HG03442 (cell line): ENCODE data around the gene TRIP13.
A peak's percentile ranks its signal among the peaks of the same experiment; 100 is the strongest.
"Not testable (repeated sequence)": the region's sequence is repeated elsewhere in the genome, so short reads cannot be mapped to it uniquely, and the experiment has no call there.

Experiments
- ATAC-seq: cut with Tn5 transposase; IDR thresholded peaks from one replicate; pipeline ENCODE4 v1.9.1; 2021; ENCODE audit warnings: mild to moderate bottlenecking, moderate library complexity; ENCODE audit not compliant: unreplicated experiment

Gene TRIP13

GRCh38 chr5:892394-893136, at the start of gene TRIP13, which contains the start of gene BRD9:
Gene TRIP13 (plus strand): TSS chr5:892884. CDS start chr5:892999, 115 bp downstream.
Gene BRD9 (minus strand): TSS chr5:892801. CDS start chr5:892657, 144 bp downstream.
- peak; percentile 94 for ATAC-seq

GRCh38 chr5:843371-843770, 49.3 kb upstream of the TRIP13 start:
- ATAC-seq = not testable (repeated sequence)

GRCh38 chr5:843926-844325, 48.8 kb upstream of the TRIP13 start:
- not testable (repeated sequence) for ATAC-seq

- not testable (repeated sequence) for ATAC-seq
Measured at GRCh38 chr5:844426-844825, 48.3 kb upstream of the TRIP13 start.

- not testable (repeated sequence) for ATAC-seq
Measured at GRCh38 chr5:845031-845675, 47.5 kb upstream of the TRIP13 start.

GRCh38 chr5:845676-846601, 46.7 kb upstream of the TRIP13 start:
- ATAC-seq = not testable (repeated sequence)

- not testable (repeated sequence) for ATAC-seq
Measured at GRCh38 chr5:846602-847091, 46.0 kb upstream of the TRIP13 start.

- not testable (repeated sequence) for ATAC-seq
Measured at GRCh38 chr5:847212-847611, 45.5 kb upstream of the TRIP13 start.

- not testable (repeated sequence) for ATAC-seq
Measured at GRCh38 chr5:847736-848135, 44.9 kb upstream of the TRIP13 start.

- no peak for ATAC-seq
Measured at GRCh38 chr5:848671-849111, 44.0 kb upstream of the TRIP13 start.

GRCh38 chr5:849651-850301, 42.9 kb upstream of the TRIP13 start:
- no peak for ATAC-seq

GRCh38 chr5:850511-851006, 42.1 kb upstream of the TRIP13 start, which contains the start of gene ZDHHC11:
Gene ZDHHC11 (minus strand): TSS chr5:850986. CDS start chr5:850602, 384 bp downstream.
- no peak for ATAC-seq

- no peak for ATAC-seq
Measured at GRCh38 chr5:851076-851475, 41.6 kb upstream of the TRIP13 start.

GRCh38 chr5:851553-851952, 41.1 kb upstream of the TRIP13 start:
- ATAC-seq = no peak

- ATAC-seq = no peak
Measured at GRCh38 chr5:852018-852417, 40.7 kb upstream of the TRIP13 start.

- ATAC-seq = no peak
Measured at GRCh38 chr5:852431-853401, 40.0 kb upstream of the TRIP13 start.

GRCh38 chr5:853416-854090, 39.1 kb upstream of the TRIP13 start:
- ATAC-seq = not testable (repeated sequence)

- no peak for ATAC-seq
Measured at GRCh38 chr5:854217-854616, 38.5 kb upstream of the TRIP13 start.
